Gastrocnemius medialis (tissue), 4 donors: ENCODE data around the gene OR6A2.

Experiments
- POLR2A ChIP-seq, 2 donors: fragments of 450-650 bp; IDR thresholded peaks; one replicate each; pipeline ENCODE4 v1.6.1; 2017; ENCODE audit warnings: antibody characterized with exemption in 2 of 2, mild to moderate bottlenecking in 2 of 2, moderate library complexity in 2 of 2
- TF ChIP-seq, protein P1 (sequence below), 5 experiments: fragments of 450-650 bp in 3 of 5; fragments of 200-600 bp in 2 of 5; sonication (generic) in 2 of 5; IDR thresholded peaks in 4 of 5; conservative IDR thresholded peaks in 1 of 5; 1 replicate in 4 of 5; 2 replicates in 1 of 5; pipeline ENCODE4 v1.5.1; 2016 to 2019; ENCODE audit warnings: antibody characterized with exemption in 5 of 5, mild to moderate bottlenecking in 3 of 5, moderate library complexity in 3 of 5

- no peak for TF ChIP-seq POLR2A (IDR thresholded peaks at IDR 0.05)
- TF ChIP-seq, protein P1, sequence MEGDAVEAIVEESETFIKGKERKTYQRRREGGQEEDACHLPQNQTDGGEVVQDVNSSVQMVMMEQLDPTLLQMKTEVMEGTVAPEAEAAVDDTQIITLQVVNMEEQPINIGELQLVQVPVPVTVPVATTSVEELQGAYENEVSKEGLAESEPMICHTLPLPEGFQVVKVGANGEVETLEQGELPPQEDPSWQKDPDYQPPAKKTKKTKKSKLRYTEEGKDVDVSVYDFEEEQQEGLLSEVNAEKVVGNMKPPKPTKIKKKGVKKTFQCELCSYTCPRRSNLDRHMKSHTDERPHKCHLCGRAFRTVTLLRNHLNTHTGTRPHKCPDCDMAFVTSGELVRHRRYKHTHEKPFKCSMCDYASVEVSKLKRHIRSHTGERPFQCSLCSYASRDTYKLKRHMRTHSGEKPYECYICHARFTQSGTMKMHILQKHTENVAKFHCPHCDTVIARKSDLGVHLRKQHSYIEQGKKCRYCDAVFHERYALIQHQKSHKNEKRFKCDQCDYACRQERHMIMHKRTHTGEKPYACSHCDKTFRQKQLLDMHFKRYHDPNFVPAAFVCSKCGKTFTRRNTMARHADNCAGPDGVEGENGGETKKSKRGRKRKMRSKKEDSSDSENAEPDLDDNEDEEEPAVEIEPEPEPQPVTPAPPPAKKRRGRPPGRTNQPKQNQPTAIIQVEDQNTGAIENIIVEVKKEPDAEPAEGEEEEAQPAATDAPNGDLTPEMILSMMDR (IDR thresholded peaks at IDR 0.05 in 4 of 5, conservative IDR thresholded peaks at IDR 0.05 in 1 of 5), result no peak
Measured at GRCh38 chr11:6780829-6781228, 18.7 kb downstream of the OR6A2 start.
